ENCODE data around the gene ZBTB38.

DNA sequence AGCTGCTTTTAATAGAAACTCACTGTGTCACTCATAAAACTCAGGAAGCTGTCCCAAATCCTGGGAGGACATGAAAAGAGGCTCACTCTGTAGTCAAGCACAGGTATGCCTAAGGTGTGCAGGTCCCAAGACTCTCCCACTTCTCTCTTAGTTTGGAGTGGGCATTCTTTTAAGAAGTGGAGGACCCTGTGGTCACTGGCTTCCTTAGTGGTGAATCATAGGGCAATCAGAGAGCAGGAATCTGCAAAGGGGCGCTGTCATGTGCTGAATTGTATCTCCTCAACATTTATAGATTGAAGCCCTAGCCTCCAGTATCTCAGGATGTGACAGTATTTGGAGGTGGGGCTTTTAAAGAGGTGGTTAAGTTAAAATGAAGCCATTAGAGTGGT is 47.2 kb upstream of the ZBTB38 start:
- TF ChIP-seq, protein P1, sequence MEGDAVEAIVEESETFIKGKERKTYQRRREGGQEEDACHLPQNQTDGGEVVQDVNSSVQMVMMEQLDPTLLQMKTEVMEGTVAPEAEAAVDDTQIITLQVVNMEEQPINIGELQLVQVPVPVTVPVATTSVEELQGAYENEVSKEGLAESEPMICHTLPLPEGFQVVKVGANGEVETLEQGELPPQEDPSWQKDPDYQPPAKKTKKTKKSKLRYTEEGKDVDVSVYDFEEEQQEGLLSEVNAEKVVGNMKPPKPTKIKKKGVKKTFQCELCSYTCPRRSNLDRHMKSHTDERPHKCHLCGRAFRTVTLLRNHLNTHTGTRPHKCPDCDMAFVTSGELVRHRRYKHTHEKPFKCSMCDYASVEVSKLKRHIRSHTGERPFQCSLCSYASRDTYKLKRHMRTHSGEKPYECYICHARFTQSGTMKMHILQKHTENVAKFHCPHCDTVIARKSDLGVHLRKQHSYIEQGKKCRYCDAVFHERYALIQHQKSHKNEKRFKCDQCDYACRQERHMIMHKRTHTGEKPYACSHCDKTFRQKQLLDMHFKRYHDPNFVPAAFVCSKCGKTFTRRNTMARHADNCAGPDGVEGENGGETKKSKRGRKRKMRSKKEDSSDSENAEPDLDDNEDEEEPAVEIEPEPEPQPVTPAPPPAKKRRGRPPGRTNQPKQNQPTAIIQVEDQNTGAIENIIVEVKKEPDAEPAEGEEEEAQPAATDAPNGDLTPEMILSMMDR (IDR thresholded peaks at IDR 0.05): no peak
- no peak for TF ChIP-seq POLR2AphosphoS5 (IDR thresholded peaks at IDR 0.05)
